GM21737 (cell line): Measurements from ENCODE around the gene SMARCB1.

Experiments
- ATAC-seq: cut with Tn5 transposase; IDR thresholded peaks from one replicate; pipeline ENCODE4 v1.9.1; 2021; ENCODE audit warnings: mild to moderate bottlenecking, moderate library complexity; ENCODE audit not compliant: unreplicated experiment

Gene SMARCB1

GRCh38 chr22:23874871-23875270 is 88.1 kb downstream of the SMARCB1 start:
- ATAC-seq: no peak

GRCh38 chr22:23875801-23876200 is 89.0 kb downstream of the SMARCB1 start:
- no peak for ATAC-seq

- ATAC-seq: no peak
Observed at GRCh38 chr22:23877566-23877965, 90.8 kb downstream of the SMARCB1 start.

GRCh38 chr22:23878219-23878618 is 91.5 kb downstream of the SMARCB1 start:
- ATAC-seq: no peak

GRCh38 chr22:23882370-23882769 is 95.6 kb downstream of the SMARCB1 start:
- no peak for ATAC-seq

GRCh38 chr22:23883658-23884057 is 96.9 kb downstream of the SMARCB1 start:
- ATAC-seq: no peak

- no peak for ATAC-seq
Observed at GRCh38 chr22:23884140-23884539, 97.4 kb downstream of the SMARCB1 start.
